Mesendoderm (in vitro differentiated cells): Measurements from ENCODE around the gene TYSND1.

Experiments used
- DNase-seq: peaks from one replicate; pipeline ENCODE4 v3.0.0; 2013
- H2AK5ac ChIP-seq: 2 replicates; pipeline ENCODE4 v1.6.1; 2013; ENCODE audit warnings: low read length, inconsistent platforms
- H2BK120ac ChIP-seq: 2 replicates; pipeline ENCODE4 v1.6.1; 2013; ENCODE audit warnings: low read depth, mild to moderate bottlenecking, low read length, moderate library complexity, mixed read lengths
- H2BK15ac ChIP-seq: replicated peaks from 2 replicates; pipeline ENCODE4 v1.6.1; 2013; ENCODE audit warnings: low read depth, mild to moderate bottlenecking, moderate library complexity
- H2BK5ac ChIP-seq: 2 replicates; pipeline ENCODE4 v1.6.1; 2013; ENCODE audit warnings: low read length, inconsistent platforms
- H3K18ac ChIP-seq: 2 replicates; pipeline ENCODE4 v1.6.1; 2013; ENCODE audit warnings: mild to moderate bottlenecking, low read length, mixed read lengths
- H3K23ac ChIP-seq: one replicate; pipeline ENCODE4 v1.6.1; 2013; ENCODE audit warnings: low read length
- H3K27ac ChIP-seq: 2 replicates; pipeline ENCODE4 v1.5.1; 2013; ENCODE audit warnings: low read depth, mild to moderate bottlenecking, inconsistent platforms, low read length, moderate library complexity
- H3K27me3 ChIP-seq: 2 replicates; pipeline ENCODE4 v1.6.1; 2013; ENCODE audit warnings: low read length, control low read depth, mild to moderate bottlenecking, inconsistent platforms; ENCODE audit not compliant: insufficient read depth, poor library complexity
- H3K36me3 ChIP-seq: 2 replicates; pipeline ENCODE4 v1.6.1; 2013; ENCODE audit warnings: low read length, inconsistent platforms; ENCODE audit not compliant: control insufficient read depth, insufficient read depth
- H3K4ac ChIP-seq: one replicate; pipeline ENCODE4 v1.6.1; 2013; ENCODE audit warnings: low read depth, mild to moderate bottlenecking, low read length, moderate library complexity
- H3K4me1 ChIP-seq: 2 replicates; pipeline ENCODE4 v1.6.1; 2013; ENCODE audit warnings: low read depth, low read length, inconsistent platforms; ENCODE audit not compliant: control insufficient read depth
- H3K4me2 ChIP-seq: 2 replicates; pipeline ENCODE4 v1.6.1; 2013; ENCODE audit warnings: low read length
- H3K4me3 ChIP-seq: 2 replicates; pipeline ENCODE4 v1.5.1; 2013; ENCODE audit warnings: mild to moderate bottlenecking, low read length
- H3K56ac ChIP-seq: one replicate; pipeline ENCODE4 v1.6.1; 2013; ENCODE audit warnings: low read length
- H3K79me1 ChIP-seq: 2 replicates; pipeline ENCODE4 v1.6.1; 2013; ENCODE audit warnings: low read length, inconsistent platforms
- H3K79me2 ChIP-seq: 2 replicates; pipeline ENCODE4 v1.6.1; 2013; ENCODE audit warnings: mild to moderate bottlenecking, low read length; ENCODE audit not compliant: control insufficient read depth, insufficient read depth
- H3K9ac ChIP-seq: 2 replicates; pipeline ENCODE4 v1.6.1; 2013; ENCODE audit warnings: low read length, inconsistent platforms
- H4K5ac ChIP-seq: one replicate; pipeline ENCODE4 v1.6.1; 2013; ENCODE audit warnings: low read length
- H4K8ac ChIP-seq: one replicate; pipeline ENCODE4 v1.6.1; 2013; ENCODE audit warnings: low read depth, mild to moderate bottlenecking, control low read depth, low read length, moderate library complexity
- WGBS: extraction: QIAGEN DNeasy Blood & Tissue Kit; methylation state at CpG from one replicate; pipeline ENCODE4 v1.1.7; 2013; ENCODE audit warnings: low lambda C conversion rate, missing lambda C conversion rate; ENCODE audit not compliant: insufficient coverage; ENCODE audit errors: extremely low coverage; 5-methylcytosine and 5-hydroxymethylcytosine counted together

Gene TYSND1

GRCh38 chr10:70130878-70131559 is 15.5 kb downstream of the TYSND1 start:
- Histone ChIP-seq H3K9ac (no peak overlapping the region), H3K79me2 (no peaks in the 10 kb centered on the region), H3K56ac (no peak overlapping the region), H2BK5ac (no peak overlapping the region), H3K23ac (no peak overlapping the region), H3K4me2 (no peak overlapping the region), H3K4ac (no peak overlapping the region), H3K79me1 (no peaks in the 10 kb centered on the region), H2AK5ac (no peak overlapping the region), H4K8ac (no peak overlapping the region), H3K27ac (no peak overlapping the region), H2BK120ac (no peak overlapping the region), H4K5ac (no peak overlapping the region), H3K18ac (no peak overlapping the region), H3K4me3 (no peak overlapping the region), H3K36me3 (no peaks in the 10 kb centered on the region), H2BK15ac (no peak overlapping the region), H3K27me3 (no peaks in the 10 kb centered on the region), H3K4me1 (no peaks in the 10 kb centered on the region)
- no CpG with 5 or more reads among the region's 10 CpGs for whole genome bisulfite sequencing
- no peak for DNase-seq

GRCh38 chr10:70126700-70127395 is 19.7 kb downstream of the TYSND1 start:
- Histone ChIP-seq H3K4me1 (no peaks in the 10 kb centered on the region), H3K4me3 (no peak overlapping the region), H2BK5ac (no peak overlapping the region), H4K5ac (no peak overlapping the region), H3K27ac (no peak overlapping the region), H3K4ac (no peak overlapping the region), H3K36me3 (no peaks in the 10 kb centered on the region), H2BK15ac (no peak overlapping the region), H3K79me1 (no peaks in the 10 kb centered on the region), H3K56ac (no peak overlapping the region), H3K9ac (no peak overlapping the region), H2BK120ac (no peak overlapping the region), H3K18ac (no peak overlapping the region), H4K8ac (no peak overlapping the region), H3K23ac (no peak overlapping the region), H3K27me3 (no peaks in the 10 kb centered on the region), H2AK5ac (no peak overlapping the region), H3K79me2 (no peaks in the 10 kb centered on the region), H3K4me2 (no peak overlapping the region)
- no CpG with 5 or more reads among the region's 15 CpGs for WGBS
- DNase-seq, result no peak

- Histone ChIP-seq H3K23ac (no peak overlapping the region), H3K56ac (no peak overlapping the region), H3K79me2 (no peaks in the 10 kb centered on the region), H3K4me2 (no peak overlapping the region), H2BK15ac (no peak overlapping the region), H2BK120ac (no peak overlapping the region), H4K5ac (no peak overlapping the region), H3K18ac (no peak overlapping the region), H2BK5ac (no peak overlapping the region), H3K36me3 (no peaks in the 10 kb centered on the region), H3K4me3 (no peak overlapping the region), H3K27ac (no peak overlapping the region), H3K9ac (no peak overlapping the region), H3K27me3 (no peaks in the 10 kb centered on the region), H3K4me1 (no peaks in the 10 kb centered on the region), H3K79me1 (no peaks in the 10 kb centered on the region), H3K4ac (no peak overlapping the region), H2AK5ac (no peak overlapping the region), H4K8ac (no peak overlapping the region)
- WGBS, result no CpG with 5 or more reads among the region's 5 CpGs
- DNase-seq, result no peak
Observed at GRCh38 chr10:70125918-70126552, 20.5 kb downstream of the TYSND1 start.

GRCh38 chr10:70124918-70125317 is 21.6 kb downstream of the TYSND1 start:
- H3K79me2 ChIP-seq, result no peaks in the 10 kb centered on the region
- no peak overlapping the region for H2BK5ac ChIP-seq
- H3K36me3 ChIP-seq, result no peaks in the 10 kb centered on the region
- H3K9ac ChIP-seq, result no peak overlapping the region
- H3K79me1 ChIP-seq, result no peaks in the 10 kb centered on the region
- H3K27me3 ChIP-seq, result no peaks in the 10 kb centered on the region
- no peak overlapping the region for H4K8ac ChIP-seq
- H3K18ac ChIP-seq, result no peak overlapping the region
- no peak overlapping the region for H3K56ac ChIP-seq
- H3K27ac ChIP-seq, result no peak overlapping the region
- DNase-seq, result no peak
- no peak overlapping the region for H3K23ac ChIP-seq
- H3K4ac ChIP-seq, result no peak overlapping the region
- WGBS, result no CpG with 5 or more reads among the region's 3 CpGs
- no peak overlapping the region for H2BK120ac ChIP-seq
- no peak overlapping the region for H2AK5ac ChIP-seq
- H3K4me3 ChIP-seq, result no peak overlapping the region
- H3K4me1 ChIP-seq, result no peaks in the 10 kb centered on the region
- no peak overlapping the region for H3K4me2 ChIP-seq
- H4K5ac ChIP-seq, result no peak overlapping the region
- no peak overlapping the region for H2BK15ac ChIP-seq

- Histone ChIP-seq H3K4me2 (no peak overlapping the region), H3K36me3 (no peaks in the 10 kb centered on the region), H3K23ac (no peak overlapping the region), H3K79me2 (no peaks in the 10 kb centered on the region), H4K5ac (no peak overlapping the region), H3K4me1 (no peaks in the 10 kb centered on the region), H3K4me3 (no peak overlapping the region), H2BK120ac (no peak overlapping the region), H3K27me3 (no peaks in the 10 kb centered on the region), H2AK5ac (no peak overlapping the region), H3K4ac (no peak overlapping the region), H2BK5ac (no peak overlapping the region), H2BK15ac (no peak overlapping the region), H3K56ac (no peak overlapping the region), H3K9ac (no peak overlapping the region), H3K79me1 (no peaks in the 10 kb centered on the region), H3K18ac (no peak overlapping the region), H3K27ac (no peak overlapping the region), H4K8ac (no peak overlapping the region)
- no CpG with 5 or more reads among the region's 1 CpG for WGBS
- DNase-seq, result no peak
Observed at GRCh38 chr10:70124415-70124814, 22.1 kb downstream of the TYSND1 start.
